ENCODE data around the gene RCHY1.

- no peak for TF ChIP-seq POLR2A (IDR thresholded peaks at IDR 0.05; ENCODE audit: low read depth, low read length)
- no peak for TF ChIP-seq POLR2AphosphoS5 (IDR thresholded peaks at IDR 0.05; ENCODE audit: low read depth, low read length)
- TF ChIP-seq TAF1 (IDR thresholded peaks at IDR 0.05; ENCODE audit: borderline replicate concordance, low read depth, low read length): no peak
Observed at GRCh38 chr4:75516144-75516543, 1.9 kb upstream of the RCHY1 start.

All from GM12892 (cell line).